Erythroblast (primary cell): ENCODE data around the gene NOD1.

Experiments used
- GATA1 ChIP-seq: IDR thresholded peaks from 2 replicates; pipeline ENCODE4 v1.6.1; 2011; ENCODE audit warnings: low read depth, mild to moderate bottlenecking, control low read depth, low read length, moderate library complexity
- POLR2A ChIP-seq: IDR thresholded peaks from 2 replicates; pipeline ENCODE4 v1.6.1; 2011; ENCODE audit warnings: mild to moderate bottlenecking, low read length

DNA sequence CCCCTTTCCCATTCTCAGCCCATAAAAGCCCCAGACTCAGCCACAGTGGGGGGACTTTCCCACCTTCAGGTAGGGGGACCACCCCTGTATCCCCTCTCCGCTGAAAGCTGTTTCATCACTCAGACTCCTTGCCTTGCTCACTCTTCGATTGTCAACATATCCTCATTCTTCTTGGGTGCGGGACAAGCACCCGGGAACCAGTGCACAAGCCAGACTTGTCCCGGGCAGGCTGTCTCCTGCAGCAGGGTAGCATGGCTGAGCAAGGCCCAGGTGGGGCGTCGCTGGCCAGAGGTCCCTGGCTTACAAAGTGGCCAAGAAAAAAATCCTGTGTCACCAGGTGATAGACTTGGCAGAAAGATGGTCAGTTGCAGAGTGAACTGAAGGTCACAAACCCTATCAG is 64.7 kb downstream of the NOD1 start:
- TF ChIP-seq POLR2A (no peak), GATA1 (no peak)
